Nephron (organoid): Measurements from ENCODE around the gene JMJD8.
A peak's percentile ranks its signal among the peaks of the same experiment; 100 is the strongest.

Experiments
- H3K27ac Mint-ChIP-seq, 3 experiments: 2 replicates each; pipeline ENCODE4 v1.8.0; 2020; ENCODE audit warnings: mixed read lengths in 3 of 3, mild to moderate bottlenecking in 2 of 3, moderate library complexity in 1 of 3
- H3K27me3 Mint-ChIP-seq: 2 replicates; pipeline ENCODE4 v1.8.0; 2021; ENCODE audit warnings: low read depth, mild to moderate bottlenecking, moderate library complexity, mixed read lengths
- H3K36me3 Mint-ChIP-seq: 2 replicates; pipeline ENCODE4 v1.8.0; 2020; ENCODE audit warnings: low read depth, mixed read lengths
- H3K4me1 Mint-ChIP-seq: 2 replicates; pipeline ENCODE4 v1.8.0; 2020; ENCODE audit warnings: mixed read lengths
- H3K4me3 Mint-ChIP-seq, 3 experiments: 2 replicates each; pipeline ENCODE4 v1.8.0; 2020; ENCODE audit warnings: mild to moderate bottlenecking in 3 of 3, mixed read lengths in 3 of 3, moderate library complexity in 2 of 3
- H3K9me3 Mint-ChIP-seq: 2 replicates; pipeline ENCODE4 v1.8.0; 2020; ENCODE audit warnings: mixed read lengths
- TF ChIP-seq, protein P1 (sequence below), 3 experiments: fragments of 200-600 bp; sonication (generic); IDR thresholded peaks; one replicate each; pipeline ENCODE4 v1.5.0; 2021; ENCODE audit warnings: antibody characterized with exemption in 3 of 3; ENCODE audit not compliant: unreplicated experiment in 3 of 3

JMJD8 gene

DNA sequence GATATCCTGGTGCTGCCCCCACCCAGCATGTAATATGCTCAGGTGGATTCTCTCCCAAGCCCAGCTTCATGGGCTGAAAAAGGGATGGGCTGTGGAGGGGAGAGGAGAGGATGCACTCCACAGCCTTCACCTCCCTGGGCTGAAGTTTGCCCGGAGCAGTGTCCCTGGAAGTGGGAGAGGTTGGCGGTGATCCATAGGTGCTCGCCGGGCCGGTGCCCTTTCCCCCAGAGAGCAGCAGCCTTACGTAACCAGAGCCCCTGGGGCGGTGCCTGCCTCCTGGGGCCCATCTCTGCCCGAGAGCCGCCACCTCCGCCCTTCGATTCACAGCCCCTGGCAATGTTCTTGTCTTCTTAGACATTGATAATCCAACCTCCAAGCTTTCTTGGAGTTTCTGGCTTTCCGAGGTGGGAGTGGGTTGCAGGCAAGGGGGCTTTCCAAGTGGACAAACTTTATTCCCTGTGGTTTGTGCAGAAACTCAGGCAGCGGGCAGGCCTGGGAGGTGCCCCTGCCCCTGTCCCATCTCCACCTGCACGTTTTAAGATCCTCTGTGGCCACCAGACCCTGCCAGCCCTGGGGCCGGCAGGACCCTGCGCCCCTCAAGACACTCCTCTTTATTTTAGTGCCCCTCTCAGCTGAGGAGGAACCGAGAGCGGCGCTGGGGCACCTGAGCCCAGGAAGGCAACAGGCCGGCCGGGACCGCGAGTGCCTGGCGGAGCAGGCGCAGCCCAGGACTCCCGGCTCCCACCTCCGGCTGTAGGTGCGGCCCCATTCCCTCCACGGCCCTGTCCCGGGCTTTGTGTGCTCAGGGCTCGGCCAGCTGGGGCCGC is 38.1 kb downstream of the JMJD8 start:
- H3K27me3 Mint-ChIP-seq = peaks cover 14% of the 10 kb centered on the region
- H3K9me3 Mint-ChIP-seq = no peaks in the 10 kb centered on the region
- H3K36me3 Mint-ChIP-seq = no peaks in the 10 kb centered on the region
- peak overlapping the region in 2 of 3 experiments; percentile 44 to 53 for H3K4me3 Mint-ChIP-seq
- TF ChIP-seq, protein P1, sequence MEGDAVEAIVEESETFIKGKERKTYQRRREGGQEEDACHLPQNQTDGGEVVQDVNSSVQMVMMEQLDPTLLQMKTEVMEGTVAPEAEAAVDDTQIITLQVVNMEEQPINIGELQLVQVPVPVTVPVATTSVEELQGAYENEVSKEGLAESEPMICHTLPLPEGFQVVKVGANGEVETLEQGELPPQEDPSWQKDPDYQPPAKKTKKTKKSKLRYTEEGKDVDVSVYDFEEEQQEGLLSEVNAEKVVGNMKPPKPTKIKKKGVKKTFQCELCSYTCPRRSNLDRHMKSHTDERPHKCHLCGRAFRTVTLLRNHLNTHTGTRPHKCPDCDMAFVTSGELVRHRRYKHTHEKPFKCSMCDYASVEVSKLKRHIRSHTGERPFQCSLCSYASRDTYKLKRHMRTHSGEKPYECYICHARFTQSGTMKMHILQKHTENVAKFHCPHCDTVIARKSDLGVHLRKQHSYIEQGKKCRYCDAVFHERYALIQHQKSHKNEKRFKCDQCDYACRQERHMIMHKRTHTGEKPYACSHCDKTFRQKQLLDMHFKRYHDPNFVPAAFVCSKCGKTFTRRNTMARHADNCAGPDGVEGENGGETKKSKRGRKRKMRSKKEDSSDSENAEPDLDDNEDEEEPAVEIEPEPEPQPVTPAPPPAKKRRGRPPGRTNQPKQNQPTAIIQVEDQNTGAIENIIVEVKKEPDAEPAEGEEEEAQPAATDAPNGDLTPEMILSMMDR (IDR thresholded peaks at IDR 0.05; ENCODE audit: unreplicated experiment in 3 of 3) = no peak
- H3K4me1 Mint-ChIP-seq = no peaks in the 10 kb centered on the region
- H3K27ac Mint-ChIP-seq = no peak overlapping the region

DNA sequence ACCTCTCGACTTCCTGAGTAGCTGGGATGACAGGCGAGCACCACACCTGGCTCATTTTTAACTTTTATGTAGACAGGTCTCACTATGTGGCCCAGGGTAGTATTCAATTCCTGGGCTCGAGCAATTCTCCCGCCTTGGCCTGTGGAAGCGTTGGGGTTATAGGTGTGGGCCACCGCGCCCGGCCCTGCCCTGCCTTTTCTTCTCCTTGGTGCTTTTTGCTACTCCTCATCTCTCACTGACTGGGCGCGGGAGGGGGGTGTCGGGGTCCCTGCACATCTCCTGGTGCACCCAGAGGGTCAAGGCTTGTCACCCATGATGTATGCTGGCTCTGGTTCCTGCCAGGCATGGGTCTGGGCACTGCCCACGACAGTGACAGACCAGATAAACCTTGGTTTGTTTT is 39.6 kb downstream of the JMJD8 start:
- peaks cover 14% of the 10 kb centered on the region for H3K27me3 Mint-ChIP-seq
- H3K4me1 Mint-ChIP-seq = no peaks in the 10 kb centered on the region
- no peaks in the 10 kb centered on the region for H3K36me3 Mint-ChIP-seq
- H3K9me3 Mint-ChIP-seq = no peaks in the 10 kb centered on the region
- TF ChIP-seq, protein P1 (IDR thresholded peaks at IDR 0.05; ENCODE audit: unreplicated experiment in 3 of 3) = no peak
- no peak overlapping the region for H3K27ac Mint-ChIP-seq
- peak overlapping the region; percentile 75 to 82 (median 78) for H3K4me3 Mint-ChIP-seq

DNA sequence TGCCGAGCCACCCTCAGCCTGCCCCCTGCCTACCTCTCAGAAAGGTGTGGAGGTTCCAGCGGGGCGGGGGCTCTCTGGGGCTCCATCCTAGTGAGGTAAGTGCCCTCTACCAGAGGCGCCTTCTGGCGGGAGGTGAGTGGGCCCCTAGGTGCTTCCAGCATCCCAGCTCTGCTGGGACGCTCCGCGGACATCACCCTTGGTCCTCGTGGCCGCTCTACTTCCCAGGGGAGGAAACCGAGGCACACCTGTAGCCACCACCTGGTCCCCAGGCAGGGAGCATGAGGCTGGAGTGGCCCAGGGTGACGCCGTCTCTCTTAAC is 41.1 kb downstream of the JMJD8 start:
- TF ChIP-seq, protein P1 (IDR thresholded peaks at IDR 0.05; ENCODE audit: unreplicated experiment in 3 of 3) = no peak
- H3K27me3 Mint-ChIP-seq = peaks cover 14% of the 10 kb centered on the region
- no peaks in the 10 kb centered on the region for H3K9me3 Mint-ChIP-seq
- H3K27ac Mint-ChIP-seq = peak overlapping the region in 1 of 3 experiments; percentile 51
- peak overlapping the region; percentile 76 to 80 (median 78) for H3K4me3 Mint-ChIP-seq
- no peaks in the 10 kb centered on the region for H3K4me1 Mint-ChIP-seq
- H3K36me3 Mint-ChIP-seq = no peaks in the 10 kb centered on the region

DNA sequence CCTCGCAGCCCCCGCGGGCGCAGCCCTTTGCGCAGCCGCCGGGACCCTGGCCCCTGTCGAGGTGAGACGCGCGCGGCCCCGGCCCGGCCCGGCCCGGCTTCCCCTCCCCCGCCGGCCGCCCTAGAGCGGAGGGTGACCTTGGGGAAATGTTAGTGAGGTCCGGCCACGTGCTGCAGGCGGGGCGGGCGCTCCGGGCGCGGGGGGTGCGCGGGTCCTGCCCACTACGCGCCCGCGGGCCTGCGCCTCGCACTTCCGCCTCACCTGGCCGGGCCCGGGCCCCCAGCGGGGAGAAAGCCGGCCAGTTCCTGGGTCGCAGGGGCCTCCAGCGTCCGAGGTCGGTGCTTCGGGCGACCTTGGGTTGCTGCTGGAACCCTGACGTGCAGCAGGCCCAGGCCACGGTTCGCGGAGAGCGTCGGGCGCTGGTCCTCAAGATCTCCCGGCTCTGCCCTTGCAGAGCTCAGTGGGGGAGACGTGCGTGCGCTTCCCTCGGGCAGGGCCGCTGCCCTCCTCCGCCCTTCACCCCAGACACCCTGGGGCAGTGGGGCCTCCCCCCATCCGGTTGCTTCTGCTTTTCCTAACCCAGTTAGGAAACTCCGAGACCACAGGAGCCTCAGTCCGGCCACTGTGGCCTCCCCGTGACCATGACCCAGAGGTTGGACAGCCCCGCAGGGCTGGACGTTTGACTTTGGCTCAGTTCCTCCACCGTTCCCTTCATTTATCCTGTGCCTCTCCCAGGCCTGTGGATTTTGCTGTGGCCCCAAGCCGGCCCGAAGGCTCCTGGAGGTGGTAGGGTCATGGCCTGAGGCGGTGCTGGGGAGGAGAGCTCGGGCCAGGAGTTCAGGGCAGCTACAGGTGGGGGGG is 41.7 kb downstream of the JMJD8 start:
- TF ChIP-seq, protein P1 (IDR thresholded peaks at IDR 0.05; ENCODE audit: unreplicated experiment in 3 of 3) = no peak
- no peaks in the 10 kb centered on the region for H3K4me1 Mint-ChIP-seq
- H3K27ac Mint-ChIP-seq = peak overlapping the region in 1 of 3 experiments; percentile 51
- peaks cover 14% of the 10 kb centered on the region for H3K27me3 Mint-ChIP-seq
- no peaks in the 10 kb centered on the region for H3K9me3 Mint-ChIP-seq
- no peaks in the 10 kb centered on the region for H3K36me3 Mint-ChIP-seq
- H3K4me3 Mint-ChIP-seq = peak overlapping the region; percentile 72 to 76 (median 75)

DNA sequence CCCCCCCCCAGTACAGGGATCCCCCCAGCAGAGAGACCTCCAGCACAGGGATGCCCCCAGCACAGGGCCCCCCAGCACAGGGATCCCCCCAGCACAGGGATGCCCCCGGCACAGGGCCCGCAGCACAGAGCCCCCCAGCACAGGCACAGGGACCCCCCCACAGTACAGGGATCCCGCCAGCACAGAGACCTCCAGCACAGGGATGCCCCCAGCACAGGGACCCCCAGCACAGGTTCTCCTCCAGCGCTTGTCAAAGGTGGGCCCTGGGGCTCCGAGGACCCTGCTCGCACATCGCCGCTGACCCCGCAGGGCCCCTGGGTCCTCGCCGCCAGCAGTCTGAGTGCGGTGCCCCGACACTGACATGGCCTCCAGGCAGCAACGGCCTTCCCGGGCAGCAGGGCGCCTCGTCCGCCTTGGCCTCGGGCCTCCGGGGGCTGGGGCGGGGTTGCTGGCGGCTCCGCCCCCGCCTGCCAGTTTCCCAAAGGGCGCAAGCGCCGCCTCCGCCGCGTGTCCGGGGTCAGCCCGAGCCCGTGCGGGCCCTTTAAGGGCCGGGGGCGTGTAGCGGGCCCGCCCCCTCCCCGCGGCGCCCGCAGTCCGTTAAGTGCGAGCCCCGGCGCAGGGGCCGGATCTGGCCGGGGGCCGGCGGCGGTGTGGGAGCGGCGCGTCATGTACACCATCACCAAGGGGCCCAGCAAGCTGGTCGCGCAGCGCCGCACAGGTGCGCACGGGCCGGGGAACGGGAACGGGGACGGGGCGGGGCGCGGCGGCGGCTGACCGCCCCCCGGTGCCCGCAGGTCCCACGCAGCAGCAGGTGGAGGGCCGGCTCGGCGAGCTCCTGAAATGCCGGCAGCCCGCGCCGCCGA is 42.6 kb downstream of the JMJD8 start, which contains the start of gene MCRIP2:
Gene MCRIP2, plus strand, starts transcription at position 503 of the 863 bp plus-strand sequence. Its CDS starts 164 bp downstream, at position 667.
- H3K4me1 Mint-ChIP-seq = peaks cover under 1% of the 10 kb centered on the region
- no peaks in the 10 kb centered on the region for H3K36me3 Mint-ChIP-seq
- peak within 1 kb of the TSS in 1 of 3 experiments; percentile 51 for H3K27ac Mint-ChIP-seq
- peak within 1 kb of the TSS; percentile 81 to 83 (median 82) for H3K4me3 Mint-ChIP-seq
- TF ChIP-seq, protein P1 (IDR thresholded peaks at IDR 0.05; ENCODE audit: unreplicated experiment in 3 of 3) = no peak
- peaks cover 17% of the 10 kb centered on the region for H3K27me3 Mint-ChIP-seq
- H3K9me3 Mint-ChIP-seq = no peaks in the 10 kb centered on the region
